GM18873 (cell line): Measurements from ENCODE around the gene KLF9.

ENCODE experiments used
- ATAC-seq: cut with Tn5 transposase; IDR thresholded peaks from one replicate; pipeline ENCODE4 v1.9.1; 2021; ENCODE audit warnings: mild to moderate bottlenecking, moderate library complexity, moderate number of reproducible peaks; ENCODE audit not compliant: unreplicated experiment, low FRiP score

Gene KLF9

DNA sequence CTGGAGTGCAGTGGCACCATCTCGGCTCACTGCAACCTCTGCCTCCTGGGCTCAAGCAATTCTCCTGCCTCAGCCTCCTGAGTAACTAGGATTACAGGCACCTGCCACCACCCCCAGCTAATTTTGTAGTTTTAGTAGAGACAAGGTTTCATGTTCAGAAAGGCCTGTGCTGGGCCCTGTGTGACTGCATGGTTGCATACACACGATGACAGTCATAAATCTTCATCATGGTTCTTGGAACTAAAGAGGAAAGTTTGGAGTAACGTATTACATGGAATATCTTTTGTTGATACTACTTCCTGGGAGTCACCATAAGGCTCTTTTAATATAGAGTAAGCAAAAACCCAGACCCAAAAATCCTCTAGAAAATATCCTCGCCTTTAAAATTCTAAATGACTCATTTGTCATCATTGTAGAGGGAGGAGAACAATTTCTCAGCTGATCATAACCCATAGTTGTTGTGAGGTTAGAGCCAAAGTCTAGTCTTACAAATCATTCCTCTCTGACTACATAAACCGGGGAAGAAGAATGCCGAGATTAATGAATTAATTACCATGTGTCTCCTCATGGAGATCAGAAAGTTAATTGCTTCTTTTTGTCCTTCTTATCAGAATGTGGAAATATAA, 47.0 kb downstream of the KLF9 start:
- no peak for ATAC-seq

DNA sequence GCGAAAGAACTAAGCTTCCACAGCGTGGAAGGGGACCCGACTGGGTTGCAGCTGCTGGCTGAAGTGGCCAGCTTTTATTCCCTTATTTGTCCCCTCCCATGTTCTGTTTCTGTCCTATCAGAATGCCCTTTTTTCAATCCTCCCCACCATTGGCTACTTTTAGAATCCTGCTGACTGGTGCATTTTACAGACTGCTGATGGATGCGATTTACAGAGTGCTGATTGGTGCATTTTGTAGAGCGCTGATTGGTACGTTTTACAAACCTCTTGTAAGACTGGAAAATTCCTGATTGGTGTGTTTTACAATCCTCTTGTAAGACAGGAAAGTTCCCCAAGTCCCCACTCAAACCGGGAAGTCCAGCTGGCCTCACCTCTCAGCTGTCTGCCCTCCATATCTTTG, 50.7 kb downstream of the KLF9 start:
- no peak for ATAC-seq

DNA sequence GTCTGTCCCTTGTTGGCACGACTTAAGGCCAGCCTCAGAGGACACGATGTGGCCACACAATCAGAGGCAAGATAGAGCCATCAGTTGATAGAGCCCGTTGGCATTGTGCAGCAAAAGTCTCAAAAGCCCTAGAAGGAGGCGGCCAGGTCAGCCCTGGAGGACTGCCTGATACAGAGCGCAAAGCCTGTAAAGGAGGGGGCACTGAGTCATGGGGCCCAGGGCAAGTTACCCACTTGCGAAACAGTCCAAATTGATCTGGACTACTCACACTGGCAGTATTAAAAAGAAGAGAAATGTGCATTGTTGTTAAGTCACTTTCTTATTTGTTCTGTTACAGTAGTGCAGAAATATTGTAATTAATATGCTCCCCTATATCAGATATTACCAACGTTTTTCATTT, 51.5 kb downstream of the KLF9 start:
- no peak for ATAC-seq

DNA sequence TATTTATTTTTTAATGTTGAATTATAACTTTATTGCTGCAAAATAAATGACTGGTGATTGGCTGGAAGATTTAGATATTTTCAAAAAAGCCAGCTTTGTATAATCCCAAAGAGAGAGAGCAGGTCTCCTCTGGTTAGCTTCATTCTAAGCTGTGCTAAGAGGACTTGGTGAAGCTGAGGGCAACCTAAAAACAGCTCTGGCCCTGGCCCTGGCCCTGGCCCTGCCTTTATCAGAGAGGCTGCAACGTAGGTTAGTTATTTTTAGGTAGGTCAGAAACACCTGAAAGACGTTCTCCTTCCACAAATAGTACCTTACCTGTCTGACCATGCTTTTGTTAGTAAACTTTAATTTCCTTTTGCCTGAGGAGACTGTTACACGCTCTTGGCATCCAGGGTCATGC, 58.7 kb downstream of the KLF9 start:
- no peak for ATAC-seq

DNA sequence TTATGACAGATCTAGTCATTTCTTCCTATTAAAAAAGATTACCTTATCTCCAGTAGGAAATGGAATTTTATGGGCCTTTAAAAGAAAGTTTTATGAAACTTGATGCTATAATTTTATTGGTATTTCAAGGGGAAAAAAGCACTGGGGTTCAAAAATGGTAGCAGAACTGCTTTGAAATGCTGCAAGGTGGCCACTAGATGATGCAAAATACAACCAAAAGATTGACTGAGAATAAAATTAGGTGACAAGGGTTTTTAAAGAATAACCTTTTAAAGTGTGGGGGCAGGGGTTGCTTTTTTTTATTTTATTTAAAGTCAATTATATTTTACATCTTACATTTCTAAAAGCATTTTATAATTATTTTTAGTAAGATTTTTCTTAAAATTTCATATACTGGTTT, 61.7 kb downstream of the KLF9 start:
- no peak for ATAC-seq

DNA sequence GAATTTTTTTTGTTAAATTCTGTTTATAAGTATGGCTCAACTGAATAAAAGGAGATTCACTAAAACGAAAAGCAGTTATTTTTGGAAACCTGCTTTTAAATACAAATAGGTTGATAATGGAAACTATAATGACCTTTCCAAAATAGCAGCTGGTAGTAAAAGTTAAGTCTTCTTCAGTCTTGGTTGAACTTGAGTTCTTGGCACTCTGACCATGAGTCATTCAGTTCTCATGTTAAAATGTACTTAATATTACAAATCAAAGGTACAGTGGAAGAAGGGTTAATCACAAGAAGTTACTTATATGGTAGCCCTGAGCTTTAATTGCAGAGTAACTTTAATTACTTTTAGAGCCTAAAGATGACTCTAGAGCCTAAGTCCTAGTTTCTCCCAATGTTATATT, 62.1 kb downstream of the KLF9 start:
- no peak for ATAC-seq

DNA sequence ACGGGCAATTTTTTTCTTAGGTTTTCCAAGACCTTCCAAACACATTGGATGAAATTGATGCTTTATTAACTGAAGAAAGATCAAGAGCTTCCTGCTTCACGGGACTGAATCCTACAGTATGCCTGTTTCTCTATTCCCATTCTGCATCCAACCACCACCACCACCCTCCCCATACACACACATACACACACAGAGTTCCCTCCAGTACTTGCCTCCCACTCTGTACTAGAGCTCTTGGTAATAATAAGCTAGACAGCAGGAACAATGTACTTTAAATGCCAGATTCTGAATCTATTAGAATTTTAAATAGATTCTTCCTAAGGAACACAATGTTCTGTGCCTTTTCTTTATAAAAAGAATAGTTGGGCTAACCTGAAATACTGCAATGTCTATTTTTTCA, 67.4 kb downstream of the KLF9 start:
- no peak for ATAC-seq

DNA sequence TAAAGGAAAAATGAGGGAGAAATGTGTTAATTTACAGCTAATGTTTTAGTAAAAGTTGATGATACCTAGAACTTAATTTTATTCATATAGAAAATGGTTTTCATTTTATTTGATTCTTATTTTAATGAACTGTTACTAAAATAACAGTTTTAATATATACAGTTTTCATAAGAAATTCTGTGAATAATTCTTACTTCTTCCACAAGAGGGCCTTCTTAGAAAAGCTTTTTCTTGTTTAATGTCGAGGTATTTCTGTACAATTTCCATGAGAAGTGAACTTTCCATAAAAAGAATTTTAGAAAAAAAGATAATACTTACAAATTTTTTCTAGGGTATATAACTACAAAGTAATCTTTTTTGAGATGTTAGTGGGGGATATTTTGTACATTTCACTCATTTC, 73.9 kb downstream of the KLF9 start:
- no peak for ATAC-seq
